Endothelial cell of umbilical vein (primary cell): ENCODE data around the gene GPATCH1. TPM values are rescaled to one million over a fixed set of nuclear protein-coding genes. Genes with fewer than 3 reads are reported as not detected.

Experiments used
- BruUV-seq: library from RNA; stranded (reverse); fragments of 400-500 nt; replicated peaks from 2 replicates; lab custom pipeline; 2021; lab: Mats Ljungman, UMichigan
- CTCF ChIA-PET: fragments of 300-600, 350-600 bp; sonication (Branson Sonifier 250); formaldehyde crosslinking; loops from one replicate; lab custom pipeline; 2021; ENCODE audit warnings: antibody characterized with exemption, inconsistent platforms; lab: Charles Lee
- POLR2A ChIA-PET: fragments of 300-600, 350-600 bp; sonication (Branson Sonifier 250); formaldehyde crosslinking; loops from one replicate; lab custom pipeline; 2021; ENCODE audit warnings: antibody characterized with exemption, inconsistent platforms; lab: Charles Lee
- DNase-seq: peaks from one replicate; pipeline ENCODE4 v3.0.0-alpha.2; 2011; ENCODE audit warnings: low read depth, low spot score
- FAIRE-seq: peaks from 2 replicates; lab custom pipeline; 2011; peaks lifted over from hg19 to GRCh38; lab: Jason Lieb, UNC
- H2AFZ ChIP-seq: 2 replicates; pipeline ENCODE4 v1.6.0; 2012; ENCODE audit warnings: low read depth, low read length, control low read depth, inconsistent platforms
- H3K27ac ChIP-seq: 2 replicates; pipeline ENCODE4 v1.5.1; 2011; ENCODE audit warnings: low read depth, mild to moderate bottlenecking, control low read depth, low read length, moderate library complexity; ENCODE audit not compliant: insufficient read depth
- H3K27me3 ChIP-seq, 2 experiments: 2 replicates each; pipeline versions ENCODE4 v1.6.0 to v1.6.1; 2011; ENCODE audit warnings: low read length in 2 of 2, mixed read lengths in 1 of 2; ENCODE audit not compliant: control insufficient read depth in 2 of 2, insufficient read depth in 2 of 2
- H3K36me3 ChIP-seq, 2 experiments: 2 replicates in 1 of 2; 3 replicates in 1 of 2; pipeline ENCODE4 v1.5.1; 2011; ENCODE audit warnings: low read length in 2 of 2, mild to moderate bottlenecking in 1 of 2, moderate library complexity in 1 of 2; ENCODE audit not compliant: control insufficient read depth in 2 of 2, insufficient read depth in 2 of 2; ENCODE audit errors: extremely low read depth in 1 of 2
- H3K4me1 ChIP-seq: 3 replicates; pipeline ENCODE4 v1.5.1; 2011; ENCODE audit warnings: mild to moderate bottlenecking, low read length; ENCODE audit not compliant: control insufficient read depth, insufficient read depth; ENCODE audit errors: extremely low read depth
- H3K4me2 ChIP-seq: 2 replicates; pipeline ENCODE4 v1.6.1; 2011; ENCODE audit warnings: low read length, control low read depth, mixed read lengths; ENCODE audit not compliant: insufficient read depth
- H3K4me3 ChIP-seq, 3 experiments: fragments of 200-600 bp in 1 of 3; sonication (generic), shearing (Covaris generic) in 1 of 3; replicated peaks in 1 of 3; 2 replicates each; pipeline ENCODE4 v1.5.1; 2011 to 2016; ENCODE audit warnings: control low read depth in 3 of 3, low read length in 3 of 3, mild to moderate bottlenecking in 2 of 3, inconsistent platforms in 1 of 3, low read depth in 1 of 3, moderate library complexity in 1 of 3; ENCODE audit not compliant: insufficient read depth in 1 of 3
- H3K79me2 ChIP-seq: 2 replicates; pipeline ENCODE4 v1.6.0; 2012; ENCODE audit warnings: low read length, inconsistent platforms; ENCODE audit not compliant: control insufficient read depth, insufficient read depth
- H3K9ac ChIP-seq: replicated peaks from 2 replicates; pipeline ENCODE3; 2011; ENCODE audit warnings: low read length, control low read depth; ENCODE audit not compliant: insufficient read depth; ENCODE audit errors: extremely low read depth
- H3K9me1 ChIP-seq: replicated peaks from 3 replicates; pipeline ENCODE4 v1.6.0; 2011; ENCODE audit warnings: mild to moderate bottlenecking, low read length; ENCODE audit not compliant: control insufficient read depth, insufficient read depth; ENCODE audit errors: extremely low read depth
- H3K9me3 ChIP-seq: replicated peaks from 2 replicates; pipeline ENCODE4 v1.5.1; 2012; ENCODE audit warnings: low read length, inconsistent platforms; ENCODE audit not compliant: control insufficient read depth, insufficient read depth
- H4K20me1 ChIP-seq: replicated peaks from 2 replicates; pipeline ENCODE3; 2011; ENCODE audit warnings: mild to moderate bottlenecking, low read length; ENCODE audit not compliant: control insufficient read depth, insufficient read depth; ENCODE audit errors: extremely low read depth
- CTCF ChIP-seq, 2 donors: IDR thresholded peaks; 1 replicate in 1 of 2; 2 replicates in 1 of 2; pipeline ENCODE4 v1.5.1; 2011; ENCODE audit warnings: low read length in 2 of 2, mild to moderate bottlenecking in 2 of 2, moderate library complexity in 2 of 2, control low read depth in 1 of 2, inconsistent platforms in 1 of 2, low read depth in 1 of 2; ENCODE audit not compliant: insufficient read depth in 1 of 2; ENCODE audit errors: extremely low read depth in 1 of 2
- EZH2 ChIP-seq: IDR thresholded peaks from 2 replicates; pipeline ENCODE4 v1.6.1; 2012; ENCODE audit warnings: borderline replicate concordance, low read depth, mild to moderate bottlenecking, moderate library complexity, low read length, inconsistent platforms; ENCODE audit not compliant: severe bottlenecking
- FOS ChIP-seq: IDR thresholded peaks from 2 replicates; pipeline ENCODE4 v1.6.1; 2011; ENCODE audit warnings: mild to moderate bottlenecking, low read length, moderate library complexity, borderline replicate concordance; ENCODE audit not compliant: insufficient read depth
- GATA2 ChIP-seq: IDR thresholded peaks from 2 replicates; pipeline ENCODE4 v1.7.0; 2011; ENCODE audit warnings: low read depth, mild to moderate bottlenecking, moderate library complexity, mixed read lengths, low read length; ENCODE audit not compliant: insufficient read length, insufficient read depth
- JUN ChIP-seq: IDR thresholded peaks from 2 replicates; pipeline ENCODE4 v1.6.1; 2011; ENCODE audit warnings: borderline replicate concordance, low read depth; ENCODE audit not compliant: insufficient read length, insufficient read depth
- MAX ChIP-seq: IDR thresholded peaks from 2 replicates; pipeline ENCODE4 v1.6.1; 2011; ENCODE audit not compliant: insufficient read depth, insufficient read length
- MYC ChIP-seq: IDR thresholded peaks from one replicate; pipeline ENCODE4 v1.6.1; 2011; ENCODE audit warnings: mild to moderate bottlenecking, low read depth, low read length
- POLR2A ChIP-seq: IDR thresholded peaks from 2 replicates; pipeline ENCODE4 v1.6.1; 2012; ENCODE audit warnings: low read depth, mild to moderate bottlenecking, control low read depth, low read length
- POLR2AphosphoS5 ChIP-seq: IDR thresholded peaks from 2 replicates; pipeline ENCODE4 v1.6.1; 2012; ENCODE audit warnings: low read depth, mild to moderate bottlenecking, control low read depth, low read length, moderate library complexity; ENCODE audit not compliant: insufficient read depth
- dilution Hi-C: fragments of 300-500 bp; cut with MboI; formaldehyde crosslinking; loops from one replicate; pipeline ENCODE4 v1.15.0; 2019; ENCODE audit warnings: low sequenced_read_pairs; ENCODE audit not compliant: extremely low pct_ligation_motif_present
- intact Hi-C: fragments of 100-400 bp; cut with micrococcal nuclease; formaldehyde crosslinking; loops from one replicate; pipeline ENCODE4 v1.10.0; 2022
- polyA plus RNA-seq, 4 experiments: library from polyadenylated mRNA; depleted of rRNA in 3 of 4; stranded (reverse) in 3 of 4; unstranded in 1 of 4; fragments of >200 nt; gene quantifications; 2 replicates each; pipeline versions ENCODE4 v1.2.1 to v1.2.3, GENCODE V29; 2011 to 2012; ENCODE audit warnings: missing spikeins in 1 of 4
- total RNA-seq: library from RNA; stranded (reverse); gene quantifications from 2 replicates; pipeline ENCODE4 v1.2.3, GENCODE V29; 2021

Gene GPATCH1
- total and polyA plus RNA-seq, 2 donors (not counting 3 experiments of a cell fraction or from before 2014, with no cell fraction given), result 4.5 to 9.2 TPM

GRCh38 chr19:33110137-33110910 lies 29.3 kb downstream of the GPATCH1 start:
- ChIA-PET POLR2A (interaction anchor here (0.7 kb wide), 1 partner anchor 15 kb away, joined by 5 read pairs; no protein-coding TSS in a partner anchor), CTCF (interaction anchor here (1.0 kb wide), 1 partner anchor 15 kb away, joined by 3 read pairs; no protein-coding TSS in a partner anchor)
- Histone ChIP-seq H3K9ac (no peak overlapping the region), H3K4me1 (peaks cover 3% of the 10 kb centered on the region), H3K9me3 (no peaks in the 10 kb centered on the region), H3K27ac (peak overlapping the region; percentile 0), H3K4me2 (no peak overlapping the region), H4K20me1 (no peaks in the 10 kb centered on the region), H3K4me3 (no peak overlapping the region), H2AFZ (no peak overlapping the region), H3K27me3 (no peaks in the 10 kb centered on the region), H3K36me3 (peaks cover 15 to 17% of the 10 kb centered on the region in 2 experiments), H3K79me2 (no peaks in the 10 kb centered on the region), H3K9me1 (no peaks in the 10 kb centered on the region)
- no TSS peak for BruUV-seq
- no peak for TF ChIP-seq EZH2
- peak; percentile 14 for TF ChIP-seq FOS
- TF ChIP-seq JUN, result no peak
- no peak for TF ChIP-seq POLR2A
- TF ChIP-seq MYC, result no peak
- TF ChIP-seq MAX, result no peak
- no peak for TF ChIP-seq CTCF (IDR thresholded peaks at IDR 0.05; ENCODE audit: extremely low read depth in 1 of 2, insufficient read depth in 1 of 2, low read depth in 1 of 2, low read length in 2 of 2)
- TF ChIP-seq POLR2AphosphoS5, result peak; percentile 32
- TF ChIP-seq GATA2, result peak; percentile 48
- DNase-seq (peak; percentile 24), FAIRE-seq (peak; percentile 76)
- dilution Hi-C loops, result no loop called here
- intact Hi-C loops, result loop anchor here (2.0 kb wide), 1 partner anchor 138 kb away; the partner anchor contains the start of gene FAAP24
